ENCODE measurements around the gene EDEM2. TPM values are rescaled to one million over a fixed set of nuclear protein-coding genes. Genes with fewer than 3 reads are reported as not detected.
"Not testable (repeated sequence)": the region's sequence is repeated elsewhere in the genome, so short reads cannot be mapped to it uniquely, and the experiment has no call there.

The EDEM2 gene
- total RNA-seq, 1 donor from 2014 or later = 38.2 TPM

GRCh38 chr20:35087791-35088190 lies 59.3 kb downstream of the EDEM2 start:
- no peak for DNase-seq (ENCODE audit: low spot score)

GRCh38 chr20:35087355-35087754 lies 59.8 kb downstream of the EDEM2 start:
- DNase-seq (ENCODE audit: low spot score) = no peak

- no peak for DNase-seq (ENCODE audit: low spot score)
Measured at GRCh38 chr20:35085477-35086225, 61.5 kb downstream of the EDEM2 start.

- DNase-seq (ENCODE audit: low spot score) = no peak
Measured at GRCh38 chr20:35084998-35085397, 62.1 kb downstream of the EDEM2 start.

- DNase-seq (ENCODE audit: low spot score) = not testable (repeated sequence)
Measured at GRCh38 chr20:35080348-35080642, 66.8 kb downstream of the EDEM2 start.

- DNase-seq (ENCODE audit: low spot score) = no peak
Measured at GRCh38 chr20:35079472-35080347, 67.4 kb downstream of the EDEM2 start.

- DNase-seq (ENCODE audit: low spot score) = no peak
Measured at GRCh38 chr20:35077872-35078271, 69.3 kb downstream of the EDEM2 start.

GRCh38 chr20:35077341-35077740 lies 69.8 kb downstream of the EDEM2 start:
- DNase-seq (ENCODE audit: low spot score) = no peak

- not testable (repeated sequence) for DNase-seq (ENCODE audit: low spot score)
Measured at GRCh38 chr20:35071436-35072153, 75.5 kb downstream of the EDEM2 start.

GRCh38 chr20:35066194-35066593 lies 80.9 kb downstream of the EDEM2 start:
- DNase-seq (ENCODE audit: low spot score) = no peak

Other genes with a start within 250 kb of the EDEM2 start
- 50.0 TPM for gene GSS, start 191.5 kb downstream of the EDEM2 start, total RNA-seq
- gene MYH7B, start 191.5 kb downstream of the EDEM2 start, total RNA-seq = 1.4 TPM
- 60.5 TPM for gene TRPC4AP, start 54.5 kb downstream of the EDEM2 start, total RNA-seq
- gene PROCR, start 24.7 kb upstream of the EDEM2 start, total RNA-seq = 21.4 TPM
- 1.6 TPM for gene MMP24, start 79.4 kb upstream of the EDEM2 start, total RNA-seq
- 123 TPM for gene MMP24OS, start 130.8 kb upstream of the EDEM2 start, total RNA-seq
- 98.5 TPM for gene EIF6, start 137.4 kb upstream of the EDEM2 start, total RNA-seq
- gene FAM83C, start 145.1 kb upstream of the EDEM2 start, total RNA-seq = not detected